ENCODE data around the gene QSOX2.
A peak's percentile ranks its signal among the peaks of the same experiment; 100 is the strongest.

DNA sequence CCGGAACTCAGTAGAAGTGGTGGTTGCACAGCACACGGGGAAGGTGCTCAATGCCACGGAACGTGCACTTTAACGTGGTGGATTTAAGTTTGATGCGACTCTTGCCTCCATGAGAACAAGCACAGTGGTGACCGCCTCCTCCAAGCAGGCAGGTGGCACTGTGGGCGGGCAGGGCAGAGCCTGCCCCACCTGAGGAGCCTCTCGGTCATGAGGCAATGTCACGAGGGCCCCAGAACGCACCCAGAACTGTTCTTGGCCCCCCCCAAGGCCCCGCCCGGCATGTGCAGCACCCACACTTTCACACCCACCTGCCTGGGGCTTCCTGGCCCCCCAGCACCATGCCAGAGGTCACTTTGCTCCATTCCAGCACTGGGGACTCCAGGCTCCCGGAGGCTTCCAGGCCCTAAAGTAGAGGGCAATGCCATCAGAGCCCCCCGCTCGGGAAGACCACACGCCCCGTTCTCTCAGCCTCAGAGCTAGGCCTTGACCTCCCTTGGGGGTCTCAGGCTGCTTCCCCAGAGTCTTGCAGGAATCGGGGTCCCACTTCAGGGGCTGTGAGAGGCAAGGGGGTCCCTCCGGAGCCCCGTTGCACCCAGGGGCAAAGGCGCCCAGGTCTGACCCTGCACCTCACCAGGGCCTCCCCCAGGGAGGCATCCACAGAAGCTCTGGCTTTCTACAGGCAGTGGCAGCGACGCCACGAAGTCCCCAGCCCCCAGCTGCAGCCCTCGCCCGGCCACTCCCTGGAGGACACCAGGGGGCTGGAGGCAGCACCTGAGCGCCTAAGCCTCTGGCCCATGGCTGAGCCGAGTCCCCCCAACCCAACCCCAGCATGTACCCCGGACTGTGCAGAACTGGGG lies 44.3 kb upstream of the QSOX2 start:
- TF ChIP-seq, protein P1, sequence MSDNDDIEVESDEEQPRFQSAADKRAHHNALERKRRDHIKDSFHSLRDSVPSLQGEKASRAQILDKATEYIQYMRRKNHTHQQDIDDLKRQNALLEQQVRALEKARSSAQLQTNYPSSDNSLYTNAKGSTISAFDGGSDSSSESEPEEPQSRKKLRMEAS (IDR thresholded peaks at IDR 0.05) = no peak; the same call in 1 of the 2 replicates
- TF ChIP-seq, protein P2, sequence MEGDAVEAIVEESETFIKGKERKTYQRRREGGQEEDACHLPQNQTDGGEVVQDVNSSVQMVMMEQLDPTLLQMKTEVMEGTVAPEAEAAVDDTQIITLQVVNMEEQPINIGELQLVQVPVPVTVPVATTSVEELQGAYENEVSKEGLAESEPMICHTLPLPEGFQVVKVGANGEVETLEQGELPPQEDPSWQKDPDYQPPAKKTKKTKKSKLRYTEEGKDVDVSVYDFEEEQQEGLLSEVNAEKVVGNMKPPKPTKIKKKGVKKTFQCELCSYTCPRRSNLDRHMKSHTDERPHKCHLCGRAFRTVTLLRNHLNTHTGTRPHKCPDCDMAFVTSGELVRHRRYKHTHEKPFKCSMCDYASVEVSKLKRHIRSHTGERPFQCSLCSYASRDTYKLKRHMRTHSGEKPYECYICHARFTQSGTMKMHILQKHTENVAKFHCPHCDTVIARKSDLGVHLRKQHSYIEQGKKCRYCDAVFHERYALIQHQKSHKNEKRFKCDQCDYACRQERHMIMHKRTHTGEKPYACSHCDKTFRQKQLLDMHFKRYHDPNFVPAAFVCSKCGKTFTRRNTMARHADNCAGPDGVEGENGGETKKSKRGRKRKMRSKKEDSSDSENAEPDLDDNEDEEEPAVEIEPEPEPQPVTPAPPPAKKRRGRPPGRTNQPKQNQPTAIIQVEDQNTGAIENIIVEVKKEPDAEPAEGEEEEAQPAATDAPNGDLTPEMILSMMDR (IDR thresholded peaks at IDR 0.05 in 2 of 3, conservative IDR thresholded peaks at IDR 0.05 in 1 of 3; ENCODE audit: borderline replicate concordance in 1 of 3, insufficient read depth in 1 of 3, low read depth in 2 of 3, low read length in 2 of 3) = peak in 2 of 3 experiments; percentile 36 to 42; a peak in 3 of 6 replicates
- TF ChIP-seq POLR2A (IDR thresholded peaks at IDR 0.05; ENCODE audit: borderline replicate concordance, extremely low read depth, insufficient read depth, insufficient read length) = no peak
- TF ChIP-seq EZH2 (IDR thresholded peaks at IDR 0.05) = no peak
- TF ChIP-seq JUND (IDR thresholded peaks at IDR 0.05) = no peak
- TF ChIP-seq, protein P3, sequence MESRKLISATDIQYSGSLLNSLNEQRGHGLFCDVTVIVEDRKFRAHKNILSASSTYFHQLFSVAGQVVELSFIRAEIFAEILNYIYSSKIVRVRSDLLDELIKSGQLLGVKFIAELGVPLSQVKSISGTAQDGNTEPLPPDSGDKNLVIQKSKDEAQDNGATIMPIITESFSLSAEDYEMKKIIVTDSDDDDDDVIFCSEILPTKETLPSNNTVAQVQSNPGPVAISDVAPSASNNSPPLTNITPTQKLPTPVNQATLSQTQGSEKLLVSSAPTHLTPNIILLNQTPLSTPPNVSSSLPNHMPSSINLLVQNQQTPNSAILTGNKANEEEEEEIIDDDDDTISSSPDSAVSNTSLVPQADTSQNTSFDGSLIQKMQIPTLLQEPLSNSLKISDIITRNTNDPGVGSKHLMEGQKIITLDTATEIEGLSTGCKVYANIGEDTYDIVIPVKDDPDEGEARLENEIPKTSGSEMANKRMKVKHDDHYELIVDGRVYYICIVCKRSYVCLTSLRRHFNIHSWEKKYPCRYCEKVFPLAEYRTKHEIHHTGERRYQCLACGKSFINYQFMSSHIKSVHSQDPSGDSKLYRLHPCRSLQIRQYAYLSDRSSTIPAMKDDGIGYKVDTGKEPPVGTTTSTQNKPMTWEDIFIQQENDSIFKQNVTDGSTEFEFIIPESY (IDR thresholded peaks at IDR 0.05; ENCODE audit: extremely low read depth, insufficient replicate concordance, low read length) = no peak
- TF ChIP-seq ZFX (IDR thresholded peaks at IDR 0.05) = peak; percentile 37; the same call in 1 of the 2 replicates
- TF ChIP-seq EZH2phosphoT487 (IDR thresholded peaks at IDR 0.05; ENCODE audit: borderline replicate concordance) = no peak
- TF ChIP-seq ZNF274 (IDR thresholded peaks at IDR 0.05; ENCODE audit: low read depth, low read length) = no peak
- no peak for TF ChIP-seq YY1 (IDR thresholded peaks at IDR 0.05; ENCODE audit: extremely low read depth, insufficient replicate concordance, low read depth, low read length)
- TF ChIP-seq RAD21 (IDR thresholded peaks at IDR 0.05; ENCODE audit: low read depth) = no peak
